Measurements from ENCODE around the gene TLK1. TPM values are rescaled to one million over a fixed set of nuclear protein-coding genes. Genes with fewer than 3 reads are reported as not detected.

The TLK1 gene
- total and polyA plus RNA-seq, 2 of the 4 experiments (the other 2 are of a cell fraction) = 7.3 to 12.5 TPM

GRCh38 chr2:171173087-171173486 lies 12.4 kb upstream of the TLK1 start:
- Histone ChIP-seq H3K9ac (ENCODE audit: low read depth, low read length) (no peak overlapping the region), H2BK15ac (ENCODE audit: low read depth, low read length) (no peak overlapping the region), H3K56ac (ENCODE audit: extremely low read depth, insufficient read depth, low read length) (no peak overlapping the region), H4K20me1 (ENCODE audit: insufficient read depth, low read length) (no peaks in the 10 kb centered on the region), H3K36me3 (ENCODE audit: control insufficient read depth, insufficient read depth, low read length) (no peaks in the 10 kb centered on the region), H3K27ac (ENCODE audit: insufficient read depth, low read length) (no peak overlapping the region), H2AK9ac (replicated peaks; ENCODE audit: low read depth, low read length, poor library complexity) (no peak overlapping the region), H3K4me1 (ENCODE audit: control insufficient read depth, insufficient read depth, low read length) (no peaks in the 10 kb centered on the region), H2BK120ac (ENCODE audit: low read depth, low read length) (no peak overlapping the region), H3K18ac (ENCODE audit: low read depth, low read length) (no peak overlapping the region), H3K23ac (ENCODE audit: low read depth, low read length) (no peak overlapping the region), H3K4me2 (ENCODE audit: low read depth, low read length) (no peak overlapping the region), H3K9me1 (ENCODE audit: insufficient read depth, low read length) (no peaks in the 10 kb centered on the region), H3K79me1 (ENCODE audit: low read depth in 1 of 2, low read length in 2 of 2) (no peaks in the 10 kb centered on the region), H2BK20ac (ENCODE audit: low read depth, low read length) (no peak overlapping the region), H3K27me3 (ENCODE audit: control insufficient read depth, insufficient read depth, low read length) (no peaks in the 10 kb centered on the region), H2AFZ (replicated peaks; ENCODE audit: low read length, poor library complexity) (no peak overlapping the region), H4K91ac (ENCODE audit: insufficient read depth, low read depth, low read length) (no peak overlapping the region), H3K4ac (ENCODE audit: low read depth, low read length) (no peak overlapping the region), H3K9me3 (ENCODE audit: control insufficient read depth, insufficient read depth, low read length) (no peaks in the 10 kb centered on the region), H3K4me3 (ENCODE audit: insufficient read depth, low read depth, low read length) (no peak overlapping the region), H3K14ac (replicated peaks; ENCODE audit: low read depth, low read length) (no peak overlapping the region), H4K8ac (ENCODE audit: low read depth in 2 of 2, low read length in 2 of 2) (no peak overlapping the region), H2BK5ac (ENCODE audit: low read depth, low read length, poor library complexity, severe bottlenecking) (no peak overlapping the region), H4K5ac (ENCODE audit: low read depth, low read length) (no peak overlapping the region), H2AK5ac (ENCODE audit: low read depth, low read length) (no peak overlapping the region)
- TF ChIP-seq MAFK (IDR thresholded peaks at IDR 0.05; ENCODE audit: low read depth, low read length) (no peak), CEBPB (IDR thresholded peaks at IDR 0.05; ENCODE audit: low read depth, low read length) (peak; percentile 76), FOS (IDR thresholded peaks at IDR 0.05; ENCODE audit: low read depth, low read length) (0 out of 2 replicates have a peak, but pooled peaks have one; percentile 2)
- DNase-seq = peak; percentile 48
- 71% methylated on average over 1 of the region's 1 CpG; no CpG with 5 or more reads in 1 of the 2 experiments for WGBS, 2 experiments (ENCODE audit: extremely low coverage in 2 of 2, insufficient read length in 1 of 2)
- BruUV-seq (replicated peaks) = no TSS peak
- dilution Hi-C loops (cut with HindIII; ENCODE audit: low sequenced_read_pairs, unreplicated experiment) = no loop called here
- ChIA-PET CTCF (no interaction called here), POLR2A (ENCODE audit: unreplicated experiment) (no interaction called here)
- intact Hi-C loops (cut with micrococcal nuclease) = no loop called here
- in situ Hi-C loops (cut with MboI; ENCODE audit: low sequenced_read_pairs) = no loop called here
- ATAC-seq (ENCODE audit: low read depth) = peak; percentile 59
